Endodermal cell (in vitro differentiated cells): ENCODE data around the gene ZNF423. TPM values are rescaled to one million over a fixed set of nuclear protein-coding genes. Genes with fewer than 3 reads are reported as not detected.

Source experiments
- DNase-seq: peaks from one replicate; pipeline ENCODE4 v3.0.0-alpha.2; 2017
- H3K27ac ChIP-seq: 2 replicates; pipeline ENCODE4 v1.5.1; 2013; ENCODE audit warnings: mild to moderate bottlenecking, low read depth, low read length, moderate library complexity
- H3K27me3 ChIP-seq: 2 replicates; pipeline ENCODE4 v1.6.1; 2013; ENCODE audit warnings: mild to moderate bottlenecking, low read length, moderate library complexity; ENCODE audit not compliant: insufficient read depth, control insufficient read depth, poor library complexity, severe bottlenecking
- H3K36me3 ChIP-seq: 2 replicates; pipeline ENCODE4 v1.7.0; 2013; ENCODE audit warnings: mild to moderate bottlenecking, low read length, moderate library complexity; ENCODE audit not compliant: control insufficient read depth, insufficient read depth
- H3K4me1 ChIP-seq: one replicate; pipeline ENCODE4 v1.7.0; 2013; ENCODE audit warnings: low read length; ENCODE audit not compliant: control insufficient read depth, insufficient read depth
- H3K4me3 ChIP-seq: 2 replicates; pipeline ENCODE4 v1.5.1; 2013; ENCODE audit warnings: mild to moderate bottlenecking, low read length, moderate library complexity
- H3K9ac ChIP-seq: 2 replicates; pipeline ENCODE4 v1.6.1; 2013; ENCODE audit warnings: mild to moderate bottlenecking, low read length, moderate library complexity; ENCODE audit not compliant: poor library complexity, severe bottlenecking; ENCODE audit errors: extremely low read depth
- H3K9me3 ChIP-seq: 2 replicates; pipeline ENCODE4 v1.6.1; 2013; ENCODE audit warnings: mild to moderate bottlenecking, low read length, moderate library complexity; ENCODE audit not compliant: control insufficient read depth
- H3K27ac Mint-ChIP-seq: 2 replicates; pipeline ENCODE4 v1.8.0; 2020; ENCODE audit warnings: mixed read lengths
- H3K27me3 Mint-ChIP-seq: 2 replicates; pipeline ENCODE4 v1.8.0; 2021; ENCODE audit warnings: mild to moderate bottlenecking, mixed read lengths; ENCODE audit not compliant: insufficient read depth
- H3K36me3 Mint-ChIP-seq: 2 replicates; pipeline ENCODE4 v1.8.0; 2020; ENCODE audit warnings: low read depth, mixed read lengths
- H3K4me1 Mint-ChIP-seq: 2 replicates; pipeline ENCODE4 v1.8.0; 2020; ENCODE audit warnings: mixed read lengths
- H3K4me3 Mint-ChIP-seq: 2 replicates; pipeline ENCODE4 v1.8.0; 2020; ENCODE audit warnings: mild to moderate bottlenecking, moderate library complexity, mixed read lengths
- H3K9me3 Mint-ChIP-seq: 2 replicates; pipeline ENCODE4 v1.8.0; 2020; ENCODE audit warnings: mild to moderate bottlenecking, mixed read lengths
- WGBS, 2 experiments: methylation state at CpG; one replicate each; pipeline versions ENCODE4 v1.1.5 to v1.1.7; 2013; ENCODE audit warnings: missing lambda C conversion rate in 2 of 2, mixed read lengths in 1 of 2; ENCODE audit not compliant: insufficient coverage in 1 of 2, insufficient read length in 1 of 2; 5-methylcytosine and 5-hydroxymethylcytosine counted together
- total RNA-seq, 2 donors: library from RNA; stranded (reverse); fragmentation: NEBNext Ultra II Directional in 1 of 2; extraction: Animal tissue kit (Norgen Biotek cat#: 25700) in 1 of 2; gene quantifications; 2 replicates in 1 of 2; 3 replicates in 1 of 2; pipeline ENCODE4 v1.2.1, GENCODE V29; 2021
- TF ChIP-seq, protein P1 (sequence below): fragments of 200-600 bp; sonication (generic); conservative IDR thresholded peaks from 2 replicates; pipeline ENCODE4 v1.5.0; 2021; ENCODE audit warnings: antibody characterized with exemption, mild to moderate bottlenecking

ZNF423 gene
- total RNA-seq, 2 donors from 2014 or later, result 30.3 to 41.9 TPM

DNA sequence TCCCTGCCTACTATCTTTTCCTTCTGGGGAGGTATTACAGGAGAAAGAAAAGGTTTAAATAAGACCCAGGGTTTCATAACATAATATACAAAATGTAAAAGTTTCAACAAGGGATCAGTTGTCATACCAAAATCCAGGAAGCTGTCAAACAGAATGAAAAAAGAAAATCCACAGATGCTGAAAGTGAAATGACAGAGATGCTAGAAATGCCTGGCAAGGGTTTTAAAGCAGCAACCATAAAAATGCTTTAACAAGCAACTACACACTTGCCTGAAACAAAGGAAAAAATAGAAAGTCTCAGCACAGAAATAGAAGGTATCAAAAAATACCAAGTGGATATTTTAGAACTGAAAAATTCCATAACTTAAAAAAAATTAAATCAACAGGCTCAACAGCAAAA lies 377.3 kb downstream of the ZNF423 start:
- H3K4me3 Mint-ChIP-seq, result no peak overlapping the region
- H3K36me3 Mint-ChIP-seq, result no peaks in the 10 kb centered on the region

DNA sequence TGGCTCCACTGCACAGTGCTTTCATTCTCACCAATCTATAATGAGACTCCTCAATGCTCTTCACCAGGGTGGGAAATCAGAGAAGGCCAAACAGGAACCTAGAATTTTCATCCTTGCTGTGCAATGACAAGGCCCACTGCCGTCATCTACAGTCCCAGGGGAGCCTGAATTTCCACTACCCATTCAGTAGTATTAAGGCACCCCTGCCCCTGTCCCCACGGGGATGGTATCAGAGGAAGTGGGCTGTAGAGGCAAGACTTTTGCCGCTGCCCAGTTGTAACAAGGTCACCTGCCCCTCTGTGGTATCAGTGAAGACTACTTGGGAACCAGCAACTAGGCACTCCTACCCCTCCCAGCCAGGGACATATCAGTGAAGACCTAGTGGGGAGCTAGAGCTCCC lies 377.8 kb downstream of the ZNF423 start:
- H3K9ac ChIP-seq, result no peak overlapping the region
- H3K4me3 ChIP-seq, result no peak overlapping the region
- no peaks in the 10 kb centered on the region for H3K36me3 Mint-ChIP-seq
- no peaks in the 10 kb centered on the region for H3K4me1 ChIP-seq
- no peak for DNase-seq
- no peaks in the 10 kb centered on the region for H3K4me1 Mint-ChIP-seq
- WGBS, 2 experiments, result 91% methylated on average over 3 of the region's 3 CpGs; no CpG with 5 or more reads in 1 of the 2 experiments
- H3K27ac Mint-ChIP-seq, result no peak overlapping the region
- no peak overlapping the region for H3K4me3 Mint-ChIP-seq
- H3K36me3 ChIP-seq, result no peaks in the 10 kb centered on the region
- H3K27me3 ChIP-seq, result peaks cover 7% of the 10 kb centered on the region
- TF ChIP-seq, protein P1, sequence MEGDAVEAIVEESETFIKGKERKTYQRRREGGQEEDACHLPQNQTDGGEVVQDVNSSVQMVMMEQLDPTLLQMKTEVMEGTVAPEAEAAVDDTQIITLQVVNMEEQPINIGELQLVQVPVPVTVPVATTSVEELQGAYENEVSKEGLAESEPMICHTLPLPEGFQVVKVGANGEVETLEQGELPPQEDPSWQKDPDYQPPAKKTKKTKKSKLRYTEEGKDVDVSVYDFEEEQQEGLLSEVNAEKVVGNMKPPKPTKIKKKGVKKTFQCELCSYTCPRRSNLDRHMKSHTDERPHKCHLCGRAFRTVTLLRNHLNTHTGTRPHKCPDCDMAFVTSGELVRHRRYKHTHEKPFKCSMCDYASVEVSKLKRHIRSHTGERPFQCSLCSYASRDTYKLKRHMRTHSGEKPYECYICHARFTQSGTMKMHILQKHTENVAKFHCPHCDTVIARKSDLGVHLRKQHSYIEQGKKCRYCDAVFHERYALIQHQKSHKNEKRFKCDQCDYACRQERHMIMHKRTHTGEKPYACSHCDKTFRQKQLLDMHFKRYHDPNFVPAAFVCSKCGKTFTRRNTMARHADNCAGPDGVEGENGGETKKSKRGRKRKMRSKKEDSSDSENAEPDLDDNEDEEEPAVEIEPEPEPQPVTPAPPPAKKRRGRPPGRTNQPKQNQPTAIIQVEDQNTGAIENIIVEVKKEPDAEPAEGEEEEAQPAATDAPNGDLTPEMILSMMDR, result no peak
- peaks cover 18% of the 10 kb centered on the region for H3K27me3 Mint-ChIP-seq
- no peaks in the 10 kb centered on the region for H3K9me3 Mint-ChIP-seq
- no peaks in the 10 kb centered on the region for H3K9me3 ChIP-seq
- no peak overlapping the region for H3K27ac ChIP-seq

More for the DNA sequence above, 377.3 kb downstream of the ZNF423 start:
- Mint-ChIP-seq H3K27me3 (peaks cover 20% of the 10 kb centered on the region), H3K4me1 (no peaks in the 10 kb centered on the region), H3K27ac (no peak overlapping the region), H3K9me3 (no peaks in the 10 kb centered on the region)
- Histone ChIP-seq H3K36me3 (no peaks in the 10 kb centered on the region), H3K4me3 (no peak overlapping the region), H3K9ac (no peak overlapping the region), H3K27ac (no peak overlapping the region), H3K4me1 (no peaks in the 10 kb centered on the region), H3K27me3 (peaks cover 11% of the 10 kb centered on the region), H3K9me3 (no peaks in the 10 kb centered on the region)
- TF ChIP-seq, protein P1, result no peak
- DNase-seq, result no peak

DNA sequence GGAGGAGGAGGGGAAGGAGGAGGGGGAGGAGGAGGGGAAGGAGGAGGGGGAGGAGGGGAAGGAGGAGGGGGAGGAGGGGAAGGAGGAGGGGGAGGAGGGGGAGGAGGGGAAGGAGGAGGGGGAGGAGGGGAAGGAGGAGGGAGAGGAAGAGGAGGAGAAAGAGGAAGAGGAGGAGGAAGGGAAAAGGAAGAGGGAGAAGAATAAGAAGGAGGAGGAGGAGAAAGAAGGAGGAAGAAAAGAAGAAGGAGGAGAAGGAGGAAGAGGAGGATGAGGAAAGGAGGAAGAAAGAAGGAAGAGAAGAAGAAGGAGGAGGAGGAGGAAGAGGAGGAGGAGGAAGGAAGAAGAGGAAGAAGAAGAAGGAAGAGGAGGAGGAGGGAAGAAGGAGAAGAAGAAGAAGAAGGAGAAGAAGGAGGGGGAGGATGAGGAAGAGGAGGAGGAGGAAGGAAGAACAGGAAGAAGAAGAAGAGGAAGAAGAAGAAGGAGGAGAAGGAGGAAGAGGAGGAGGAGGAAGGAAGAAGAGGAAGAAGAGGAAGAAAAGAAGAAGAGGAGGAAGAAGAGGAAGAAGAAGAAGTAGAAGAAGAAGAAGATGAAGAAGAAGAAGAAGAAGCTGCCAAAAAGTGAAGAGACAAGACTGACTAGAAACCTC lies 378.5 kb downstream of the ZNF423 start:
- TF ChIP-seq, protein P1, result no peak
- Histone ChIP-seq H3K4me1 (no peaks in the 10 kb centered on the region), H3K27me3 (no peaks in the 10 kb centered on the region), H3K9me3 (no peaks in the 10 kb centered on the region), H3K27ac (no peak overlapping the region), H3K9ac (no peak overlapping the region), H3K36me3 (no peaks in the 10 kb centered on the region), H3K4me3 (no peak overlapping the region)
- no peak for DNase-seq
- H3K4me3 Mint-ChIP-seq, result no peak overlapping the region
- H3K27ac Mint-ChIP-seq, result no peak overlapping the region
- H3K9me3 Mint-ChIP-seq, result no peaks in the 10 kb centered on the region
- H3K27me3 Mint-ChIP-seq, result peaks cover 11% of the 10 kb centered on the region
- H3K36me3 Mint-ChIP-seq, result no peaks in the 10 kb centered on the region
- H3K4me1 Mint-ChIP-seq, result no peaks in the 10 kb centered on the region
